GM13976 (cell line): ENCODE results near the gene ARMH2.
"Not testable (repeated sequence)": the region's sequence is repeated elsewhere in the genome, so short reads cannot be mapped to it uniquely, and the experiment has no call there.

ENCODE experiments used
- DNase-seq: peaks from one replicate; pipeline ENCODE4 v3.0.0; 2012; ENCODE audit warnings: low spot score
- CTCF ChIP-seq: IDR thresholded peaks from 2 replicates; pipeline ENCODE4 v1.5.1; 2012; ENCODE audit warnings: borderline replicate concordance, mild to moderate bottlenecking; ENCODE audit not compliant: insufficient read depth; ENCODE audit errors: extremely low read depth, missing control alignments, control extremely low read depth
- in situ Hi-C: fragments of 300-500 bp; cut with MboI; formaldehyde crosslinking; loops from one replicate; pipeline ENCODE4 v1.12.0; 2022; ENCODE audit warnings: low sequenced_read_pairs, mixed read lengths, inconsistent platforms; ENCODE audit not compliant: unreplicated experiment

Gene ARMH2

DNA sequence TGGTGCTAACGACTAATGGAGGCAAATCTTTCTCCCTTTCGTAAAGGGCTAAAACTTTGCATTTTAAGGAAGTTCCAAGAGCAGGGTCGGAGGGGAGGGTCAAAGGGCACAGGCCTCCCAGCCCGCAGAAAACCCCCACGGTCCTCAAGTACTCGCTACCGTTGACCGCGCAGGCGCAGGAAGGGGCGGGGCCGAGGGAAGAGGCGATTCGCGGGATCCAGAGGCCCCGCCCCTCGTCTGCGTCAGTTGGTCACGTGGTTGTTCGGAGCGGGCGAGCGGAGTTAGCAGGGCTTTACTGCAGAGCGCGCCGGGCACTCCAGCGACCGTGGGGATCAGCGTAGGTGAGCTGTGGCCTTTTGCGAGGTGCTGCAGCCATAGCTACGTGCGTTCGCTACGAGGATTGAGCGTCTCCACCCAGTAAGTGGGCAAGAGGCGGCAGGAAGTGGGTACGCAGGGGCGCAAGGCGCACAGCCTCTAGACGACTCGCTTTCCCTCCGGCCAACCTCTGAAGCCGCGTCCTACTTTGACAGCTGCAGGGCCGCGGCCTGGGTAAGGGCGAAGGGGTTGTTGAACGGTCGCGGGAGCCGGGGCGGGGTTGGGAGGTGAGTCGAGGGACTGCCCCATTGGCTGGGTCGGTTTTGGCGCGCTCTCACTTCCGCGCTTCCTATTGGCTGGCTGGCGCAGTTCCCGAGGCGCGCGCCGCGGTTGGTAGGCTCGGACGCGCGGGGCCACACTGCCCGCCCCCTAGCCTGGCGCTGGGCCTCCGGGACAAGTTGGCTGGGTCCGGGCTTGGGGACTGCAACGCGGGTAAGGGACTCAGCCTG is 23.8 kb downstream of the ARMH2 start, which contains the start of gene GMNN:
GMNN (plus strand) TSS at position 242 of the 824 bp plus-strand sequence. CDS start 2,310 bp downstream, outside the sequence.
- in situ Hi-C loops, result no loop called here
- no peak for TF ChIP-seq CTCF
- peak; percentile 96 for DNase-seq

DNA sequence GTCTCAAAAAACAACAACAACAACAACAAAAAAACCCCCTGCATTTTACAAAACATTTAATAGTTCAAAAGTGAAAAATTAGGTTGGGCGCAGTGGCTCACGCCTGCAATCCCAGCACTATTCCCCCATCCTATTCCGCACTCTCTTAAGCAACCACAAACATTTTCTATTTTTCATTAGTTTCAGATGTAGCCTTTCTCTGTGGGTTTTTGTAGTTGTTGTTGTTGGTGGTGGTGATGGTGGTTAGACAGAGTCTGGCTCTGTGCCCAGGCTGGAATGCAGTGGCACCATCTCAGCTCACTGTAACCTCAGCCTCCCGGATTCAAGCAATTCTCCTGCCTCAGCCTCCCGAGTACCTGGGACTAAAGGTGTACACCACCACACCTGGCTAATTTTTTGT is 30.4 kb downstream of the ARMH2 start:
- DNase-seq, result no peak
- TF ChIP-seq CTCF, result no peak
- in situ Hi-C loops, result loop anchor here (10.0 kb wide), 1 partner anchor 184 kb away; no protein-coding TSS in a partner anchor

- TF ChIP-seq CTCF, result peak; percentile 29
- peak; percentile 76 for DNase-seq
- in situ Hi-C loops, result loop anchor here (10.0 kb wide), 1 partner anchor 182 kb away; no protein-coding TSS in a partner anchor
Observed at GRCh38 chr6:24766680-24767462, 31.8 kb downstream of the ARMH2 start.

DNA sequence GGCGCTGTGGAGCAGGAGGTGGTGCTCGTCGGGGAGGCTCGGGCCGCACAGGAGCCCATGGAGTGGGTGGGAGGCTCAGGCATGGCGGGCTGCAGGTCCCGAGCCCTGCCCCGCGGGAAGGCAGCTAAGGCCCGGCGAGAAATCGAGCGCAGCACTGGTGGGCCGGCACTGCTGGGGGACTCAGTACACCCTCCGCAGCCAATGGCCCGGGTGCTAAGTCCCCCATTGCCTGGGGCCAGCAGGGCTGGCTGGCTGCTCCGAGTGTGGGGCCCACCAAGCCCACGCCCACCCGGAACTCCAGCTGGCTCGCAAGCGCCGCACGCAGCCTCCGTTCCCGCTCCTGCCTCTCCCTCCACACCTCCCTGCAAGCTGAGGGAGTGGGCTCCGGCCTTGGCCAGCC is 32.7 kb downstream of the ARMH2 start:
- in situ Hi-C loops, result loop anchor here (10.0 kb wide), 1 partner anchor 181 kb away; no protein-coding TSS in a partner anchor
- DNase-seq, result not testable (repeated sequence)

DNA sequence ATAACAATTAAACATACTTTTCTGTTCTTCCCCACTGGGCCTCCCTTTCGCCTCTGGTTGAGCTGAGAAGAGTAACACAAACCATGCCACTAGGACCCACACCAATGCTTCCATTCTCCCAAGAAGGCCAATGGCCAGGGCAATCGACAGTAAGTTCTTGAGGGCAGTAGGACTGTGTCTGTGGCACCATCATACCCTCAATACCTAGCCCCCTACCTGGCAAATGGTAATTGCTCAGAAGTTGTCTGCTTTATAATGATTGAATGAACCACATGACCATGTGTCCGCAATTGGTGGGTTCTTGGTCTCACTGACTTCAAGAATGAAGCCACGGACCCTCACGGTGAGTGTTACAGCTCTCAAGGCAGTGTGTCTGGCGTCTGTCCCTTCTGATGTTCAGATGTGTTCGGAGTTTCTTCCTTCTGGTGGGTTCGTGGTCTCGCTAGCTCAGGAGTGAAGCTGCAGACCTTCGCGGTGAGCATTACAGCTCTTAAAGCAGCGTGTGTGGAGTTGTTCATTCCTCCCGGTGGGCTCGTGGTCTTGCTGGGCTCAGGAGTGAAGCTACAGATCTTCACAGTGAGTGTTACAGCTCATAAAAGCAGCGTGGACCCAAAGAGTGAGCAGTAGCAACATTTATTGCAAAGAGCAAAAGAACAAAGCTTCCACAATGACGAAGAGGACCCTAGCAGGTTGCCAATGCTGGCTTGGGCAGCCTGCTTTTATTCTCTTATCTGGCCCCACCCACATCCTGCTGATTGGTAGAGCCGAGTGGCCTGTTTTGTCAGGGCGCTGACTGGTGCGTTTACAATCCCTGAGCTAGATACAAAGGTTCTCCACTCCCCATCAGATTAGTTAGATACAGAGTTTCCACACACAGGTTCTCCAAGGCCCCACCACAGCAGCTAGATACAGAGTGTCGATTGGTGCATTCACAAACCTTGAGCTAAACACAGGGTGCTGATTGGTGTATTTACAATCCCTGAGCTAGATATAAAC is 33.6 kb downstream of the ARMH2 start:
- in situ Hi-C loops, result loop anchor here (10.0 kb wide), 1 partner anchor 180 kb away; no protein-coding TSS in a partner anchor
- DNase-seq, result not testable (repeated sequence)

- DNase-seq, result no peak
- TF ChIP-seq CTCF, result no peak
- in situ Hi-C loops, result loop anchor here (10.0 kb wide), 1 partner anchor 179 kb away; no protein-coding TSS in a partner anchor
Observed at GRCh38 chr6:24763578-24763977, 35.1 kb downstream of the ARMH2 start.

DNA sequence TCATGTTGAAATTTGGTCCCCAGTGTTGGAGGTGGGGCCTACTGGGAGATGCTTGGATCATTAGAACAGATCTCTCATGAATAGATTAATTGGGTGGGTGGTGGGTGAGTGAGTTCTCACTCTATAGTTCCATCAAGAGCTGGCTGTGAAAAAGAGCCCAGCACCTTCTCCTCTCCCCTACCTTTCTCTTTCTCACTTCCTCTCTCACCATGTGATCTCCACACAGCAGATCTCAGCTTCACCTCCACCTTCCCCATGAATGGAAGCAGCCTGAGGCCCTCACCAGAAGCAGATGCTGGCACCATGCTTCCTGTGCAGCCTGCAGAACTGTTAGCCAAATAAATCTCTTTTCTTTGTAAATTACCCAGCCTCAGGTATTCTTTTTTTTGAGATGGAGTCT is 36.9 kb downstream of the ARMH2 start:
- in situ Hi-C loops, result loop anchor here (10.0 kb wide), 1 partner anchor 177 kb away; no protein-coding TSS in a partner anchor
- no peak for TF ChIP-seq CTCF
- DNase-seq, result no peak
